Activated CD8-positive, alpha-beta memory T cell treated with anti-CD3 and anti-CD28 coated beads, Interleukin-2, amount 50 U/mL, for 48 hours (primary cell): ENCODE data around the gene PHF2.
A peak's percentile ranks its signal among the peaks of the same experiment; 100 is the strongest.

Experiments
- DNase-seq: peaks from one replicate; pipeline ENCODE4 v3.0.0-alpha.2; 2020

Gene PHF2

DNA sequence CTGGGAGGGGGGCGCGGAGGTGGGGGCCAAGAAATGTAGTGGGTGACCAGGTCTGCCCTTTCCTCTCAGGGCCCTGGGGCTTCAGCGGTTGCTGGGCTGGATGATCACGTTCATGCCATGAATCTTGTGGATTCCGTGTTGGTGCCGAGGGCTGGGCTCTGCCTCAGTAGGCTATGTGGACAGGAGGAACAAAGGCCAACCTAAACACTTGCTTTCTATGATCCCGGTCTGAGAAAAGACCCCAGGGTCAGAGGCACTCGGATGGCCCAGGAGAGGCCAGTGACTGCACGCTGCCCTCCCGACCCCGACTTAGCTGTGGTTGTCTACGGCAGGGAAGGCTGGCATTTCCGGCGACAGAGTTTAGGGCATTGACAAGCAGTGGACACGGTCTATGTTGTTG lies 26.6 kb downstream of the PHF2 start:
- peak; percentile 34 for DNase-seq

GRCh38 chr9:93603906-93604326 lies 27.5 kb downstream of the PHF2 start:
- DNase-seq: peak; percentile 40

DNA sequence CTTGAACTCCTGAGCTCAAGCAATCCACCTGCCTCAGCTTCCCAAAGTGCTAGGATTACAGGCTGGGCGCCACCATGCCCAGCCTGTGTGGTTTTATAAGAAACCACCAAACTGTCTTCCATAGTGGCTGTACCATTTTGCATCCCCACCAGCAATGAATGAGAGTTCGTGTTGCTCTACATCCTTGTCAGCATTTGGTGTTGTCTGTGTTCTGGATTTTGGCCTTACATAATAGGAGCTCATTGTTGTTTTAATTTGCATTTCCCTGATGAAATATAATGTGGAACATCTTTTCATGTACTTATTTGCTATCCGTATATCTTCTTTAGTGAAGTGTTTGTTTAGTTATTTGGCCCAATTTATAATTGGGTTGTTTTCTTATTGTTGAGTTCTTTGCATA lies 29.8 kb downstream of the PHF2 start:
- DNase-seq: no peak

DNA sequence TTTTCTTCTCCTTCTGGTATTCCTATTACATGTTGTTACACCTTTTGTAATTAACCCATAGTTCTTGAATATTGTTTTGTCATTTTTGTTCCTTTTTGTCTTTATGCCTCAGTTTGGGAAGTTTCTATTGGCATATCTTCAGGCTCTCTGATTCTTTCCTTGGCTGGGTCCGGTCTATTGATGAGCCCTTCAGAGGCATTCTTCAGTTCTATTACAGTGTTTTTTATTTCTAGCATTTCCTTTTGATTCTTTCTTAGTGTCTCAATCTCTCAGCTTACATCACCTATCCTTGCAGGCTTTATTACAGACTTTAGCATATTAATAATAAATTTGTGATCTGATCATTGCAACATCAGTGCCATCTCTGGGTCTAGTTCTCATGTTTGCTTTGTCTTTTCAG lies 33.8 kb downstream of the PHF2 start:
- no peak for DNase-seq

GRCh38 chr9:93612052-93612795 lies 35.8 kb downstream of the PHF2 start:
- no peak for DNase-seq

- DNase-seq: peak; percentile 50
Measured at GRCh38 chr9:93612796-93613154, 36.4 kb downstream of the PHF2 start.

DNA sequence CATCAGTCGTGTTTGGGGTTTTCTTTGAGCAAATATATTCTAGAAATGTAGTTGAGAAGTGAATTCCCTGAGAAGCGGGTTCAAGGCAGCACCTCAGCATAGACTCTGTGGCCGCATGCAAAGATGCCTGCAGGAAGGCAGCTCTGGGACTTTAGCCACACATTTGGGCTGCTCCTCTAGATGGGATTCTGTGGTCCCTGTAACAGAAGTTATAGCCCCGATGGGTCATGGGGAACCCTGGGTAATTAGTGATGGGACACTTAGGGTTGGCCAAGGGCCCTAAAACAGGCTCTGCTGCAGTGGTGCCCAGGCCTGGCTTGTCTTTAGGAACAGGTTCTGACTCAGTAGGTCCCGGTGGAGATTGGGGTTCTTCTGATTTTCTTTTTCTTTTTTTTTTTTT lies 36.8 kb downstream of the PHF2 start:
- no peak for DNase-seq

GRCh38 chr9:93613791-93614190 lies 37.4 kb downstream of the PHF2 start:
- DNase-seq: no peak

DNA sequence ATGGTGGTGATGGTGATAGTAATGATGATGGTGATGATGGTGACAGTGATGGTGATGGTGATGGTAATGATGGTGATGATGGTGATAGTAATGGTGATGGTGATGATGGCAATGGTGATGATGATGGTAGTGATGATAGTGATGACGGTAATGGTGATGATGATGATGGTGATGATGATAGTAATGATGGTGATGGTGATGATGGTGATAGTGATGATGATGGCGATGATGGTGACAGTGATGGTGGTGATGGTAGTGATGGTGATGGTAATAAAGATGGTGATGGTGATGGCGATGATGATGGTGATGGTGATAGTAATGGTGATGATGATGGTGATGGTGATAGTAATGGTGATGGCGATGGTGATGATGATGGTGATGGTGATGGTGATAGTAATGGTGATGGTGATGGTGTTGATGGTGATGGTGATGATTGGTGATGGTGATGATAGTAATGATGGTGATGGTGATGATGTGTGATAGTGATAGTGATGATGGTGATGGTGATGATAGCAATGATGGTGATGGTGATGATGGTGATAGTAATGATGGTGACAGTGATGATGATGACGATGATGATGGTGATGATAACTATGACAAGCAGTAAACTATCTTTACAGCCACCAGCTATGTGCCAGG lies 38.6 kb downstream of the PHF2 start:
- DNase-seq: no peak

DNA sequence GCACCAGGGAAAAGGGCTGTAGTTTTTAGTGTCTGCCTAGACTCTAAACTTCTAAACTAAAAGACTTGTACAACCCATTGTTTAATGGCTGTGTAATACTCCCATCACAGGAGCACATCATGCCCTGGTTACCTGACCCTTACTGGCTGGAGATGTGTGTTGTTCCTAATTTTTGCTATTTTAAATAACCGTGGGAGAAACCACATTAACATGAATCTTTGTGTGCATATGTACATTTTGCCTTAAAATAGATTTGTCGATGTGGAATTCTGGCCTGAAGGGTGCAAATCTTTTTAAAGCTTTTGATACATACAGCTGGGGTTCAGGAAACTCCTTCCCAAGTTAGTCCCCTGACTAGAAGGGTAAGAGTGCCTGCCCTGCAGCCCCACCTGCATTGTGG lies 39.7 kb downstream of the PHF2 start:
- DNase-seq: no peak

GRCh38 chr9:93617273-93617672 lies 40.9 kb downstream of the PHF2 start:
- no peak for DNase-seq

DNA sequence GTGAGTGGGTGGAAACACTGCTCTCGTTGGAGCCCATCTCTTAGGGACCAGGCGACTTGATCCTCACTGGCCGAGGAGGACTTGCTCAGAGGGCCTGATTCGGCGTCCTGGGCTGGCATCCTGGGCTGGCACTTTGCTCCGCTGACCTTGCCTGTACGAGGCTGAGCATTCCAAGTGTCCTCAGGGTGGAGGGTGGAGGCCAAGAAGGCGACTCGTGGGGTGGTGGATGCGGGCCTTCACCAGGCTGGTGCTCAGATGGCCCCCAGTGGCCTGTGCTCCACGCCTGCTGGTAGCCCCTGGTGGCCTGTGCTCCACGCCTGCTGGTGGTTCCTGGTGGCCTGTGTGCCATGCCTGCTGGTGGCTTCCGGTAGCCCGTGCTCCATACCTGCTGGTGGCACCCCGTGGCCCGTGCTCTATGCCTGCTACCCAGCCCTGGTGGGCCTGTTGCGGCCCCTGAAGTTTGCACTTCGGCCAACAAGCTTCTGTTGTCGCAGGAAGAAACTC lies 42.9 kb downstream of the PHF2 start:
- no peak for DNase-seq

GRCh38 chr9:93620041-93620506 lies 43.7 kb downstream of the PHF2 start:
- DNase-seq: peak; percentile 44

DNA sequence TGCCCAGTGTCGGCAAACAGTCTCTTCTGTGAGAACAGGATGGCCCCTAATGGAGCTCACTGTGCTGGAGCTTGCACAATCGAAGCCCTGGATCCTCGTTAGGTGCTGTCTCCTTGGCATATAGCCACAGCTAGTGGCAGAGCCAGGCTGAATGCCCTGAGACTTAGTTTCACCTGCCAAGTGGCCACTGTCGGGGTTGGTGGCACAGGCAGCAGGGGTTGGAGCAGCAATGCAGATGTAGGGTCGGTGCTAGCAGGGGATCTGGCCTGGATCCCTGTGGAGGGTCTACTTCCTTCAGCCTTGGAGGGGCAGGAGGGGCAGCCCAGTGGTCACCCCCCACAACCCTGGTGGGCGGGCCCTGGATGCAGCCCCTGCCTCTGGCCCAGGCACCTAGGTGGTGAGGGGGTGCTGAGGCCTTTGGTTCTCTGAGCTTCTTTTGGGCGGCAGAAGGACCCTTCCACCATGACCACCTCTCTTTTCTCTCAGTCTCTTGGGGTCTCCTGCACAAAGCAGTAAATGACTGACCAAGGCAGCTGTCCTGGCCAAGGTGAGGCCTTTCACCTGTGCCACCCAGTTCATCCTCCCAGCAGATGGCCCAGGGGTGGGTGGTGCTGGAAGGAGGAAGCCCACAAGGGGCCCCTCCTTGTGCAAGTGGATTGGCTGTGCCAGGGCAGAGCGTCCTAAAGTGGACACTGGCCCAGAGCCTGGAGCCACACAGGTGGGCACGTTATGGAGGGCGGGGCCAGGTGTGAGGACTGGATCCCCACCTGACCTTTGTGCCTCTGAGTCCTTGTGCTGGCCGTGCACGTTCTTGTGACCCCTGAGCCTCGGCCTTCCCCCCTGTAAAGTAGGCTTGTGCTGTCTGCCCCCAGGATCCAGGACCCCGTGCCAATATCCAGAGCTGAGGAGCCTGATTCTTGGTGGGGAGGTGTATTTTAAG lies 44.8 kb downstream of the PHF2 start:
- peak; percentile 32 for DNase-seq

DNA sequence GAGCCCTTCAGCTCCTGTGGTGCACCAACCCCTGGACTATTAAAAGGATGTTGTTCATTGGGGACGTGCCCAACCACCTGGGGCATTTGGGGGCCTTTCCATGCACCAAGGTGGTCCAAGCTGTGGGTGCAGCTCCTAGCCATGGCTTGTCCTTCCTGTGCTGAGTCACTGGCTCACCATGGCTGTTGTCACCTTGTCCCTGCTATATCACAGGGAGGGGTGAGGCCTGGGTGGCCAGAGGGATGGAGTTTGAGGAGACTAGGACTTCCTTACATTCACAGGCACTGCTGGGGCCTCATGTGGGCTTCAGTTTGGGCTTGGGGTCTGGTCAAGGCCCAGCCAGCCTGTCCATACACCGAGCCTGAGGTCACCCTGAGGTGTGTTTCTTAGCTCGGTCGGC lies 45.5 kb downstream of the PHF2 start:
- peak; percentile 35 for DNase-seq

- DNase-seq: peak; percentile 40
Measured at GRCh38 chr9:93622691-93623090, 46.3 kb downstream of the PHF2 start.

DNA sequence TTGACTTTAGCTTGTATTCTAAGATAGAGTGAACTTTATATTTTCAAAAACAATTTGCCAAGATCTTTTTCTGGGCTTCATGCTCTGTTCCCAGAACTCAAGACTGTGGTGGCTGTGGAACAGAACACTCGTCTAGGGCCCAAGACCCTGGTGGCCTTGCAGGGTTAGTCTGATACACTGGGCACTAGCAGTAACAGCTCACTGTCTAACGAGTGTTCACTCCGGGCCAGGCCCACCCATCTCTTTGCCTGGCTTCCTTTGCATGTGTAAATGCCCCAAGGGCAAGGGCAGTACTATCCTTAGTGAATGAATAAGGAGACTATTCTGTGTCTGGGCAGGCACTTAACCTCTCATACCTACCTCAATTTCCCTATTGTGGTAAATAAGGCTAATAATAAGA lies 47.4 kb downstream of the PHF2 start:
- DNase-seq: no peak

GRCh38 chr9:93624431-93624834 lies 48.0 kb downstream of the PHF2 start:
- DNase-seq: no peak

GRCh38 chr9:93624977-93625376 lies 48.6 kb downstream of the PHF2 start:
- DNase-seq: no peak

DNA sequence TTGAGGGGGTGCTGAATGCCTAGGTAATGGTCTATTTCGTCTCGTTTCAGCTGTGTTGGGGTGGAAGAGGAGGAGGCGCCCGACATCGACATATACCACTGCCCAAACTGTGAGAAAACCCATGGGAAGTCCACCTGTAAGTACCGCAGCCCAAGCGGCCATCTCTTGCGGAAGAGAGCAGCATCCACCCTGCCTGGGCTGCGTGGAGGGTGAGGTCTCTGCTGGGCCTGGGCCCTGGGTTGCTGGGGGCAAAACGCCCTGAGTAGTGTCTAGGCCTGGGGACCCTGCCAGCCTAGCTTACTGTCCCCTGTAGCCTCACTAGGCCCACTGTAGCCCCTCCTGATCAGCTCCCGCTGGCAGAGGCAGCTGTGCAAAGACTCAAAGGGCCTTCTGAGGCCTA lies 53.5 kb downstream of the PHF2 start:
- DNase-seq: no peak

DNA sequence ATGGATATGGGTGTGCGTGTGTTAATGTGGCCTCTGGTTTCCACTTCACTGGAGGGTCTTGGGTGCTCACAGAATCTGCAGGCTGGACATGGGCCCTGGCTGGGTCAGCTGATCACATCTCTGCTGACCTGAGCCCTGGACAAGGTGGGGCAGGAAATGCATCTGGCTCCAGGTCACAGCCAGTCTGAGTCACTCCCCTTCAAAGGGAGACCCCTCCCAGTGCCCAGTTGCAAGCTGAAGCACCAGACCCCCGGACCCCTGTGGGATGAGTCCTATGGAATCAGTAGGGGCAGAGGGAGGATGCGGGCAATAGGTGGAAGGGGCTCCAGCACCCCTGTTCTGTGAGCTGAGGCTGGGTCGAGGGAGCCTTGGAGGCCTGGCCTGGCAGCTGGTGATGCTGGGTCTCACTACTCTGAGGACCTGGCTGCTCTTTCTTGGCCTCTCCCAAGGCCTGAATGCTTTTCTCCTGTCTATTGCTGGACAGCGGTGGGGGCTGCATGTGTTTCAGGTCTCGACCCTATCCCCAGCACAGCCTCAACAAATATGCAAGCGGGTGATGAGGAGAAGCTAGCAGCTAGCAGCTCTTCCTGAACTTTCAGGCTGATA lies 54.5 kb downstream of the PHF2 start:
- peak; percentile 40 for DNase-seq

- no peak for DNase-seq
Measured at GRCh38 chr9:93633492-93634221, 57.3 kb downstream of the PHF2 start.
